HG03280 (cell line): ENCODE data around the gene SIL1.
"Not testable (repeated sequence)": the region's sequence is repeated elsewhere in the genome, so short reads cannot be mapped to it uniquely, and the experiment has no call there.

Source experiments
- ATAC-seq: cut with Tn5 transposase; IDR thresholded peaks from one replicate; pipeline ENCODE4 v1.9.1; 2021; ENCODE audit warnings: mild to moderate bottlenecking, moderate library complexity; ENCODE audit not compliant: unreplicated experiment

Gene SIL1

GRCh38 chr5:138929571-138929955, 268.6 kb downstream of the SIL1 start:
- no peak for ATAC-seq

GRCh38 chr5:138927979-138928378, 270.2 kb downstream of the SIL1 start:
- no peak for ATAC-seq

- ATAC-seq, result no peak
These were observed 270.6 kb downstream of the SIL1 start for GRCh38 chr5:138927544-138927943.

GRCh38 chr5:138926688-138927448, 271.3 kb downstream of the SIL1 start:
- ATAC-seq, result no peak

- no peak for ATAC-seq
These were observed 271.9 kb downstream of the SIL1 start for GRCh38 chr5:138926257-138926656.

- ATAC-seq, result no peak
These were observed 273.0 kb downstream of the SIL1 start for GRCh38 chr5:138925090-138925635.

- no peak for ATAC-seq
These were observed 275.7 kb downstream of the SIL1 start for GRCh38 chr5:138922494-138922893.

GRCh38 chr5:138921362-138921761, 276.8 kb downstream of the SIL1 start:
- ATAC-seq, result not testable (repeated sequence)

GRCh38 chr5:138920181-138920580, 278.0 kb downstream of the SIL1 start:
- ATAC-seq, result no peak

- ATAC-seq, result no peak
These were observed 279.5 kb downstream of the SIL1 start for GRCh38 chr5:138918686-138919085.

- no peak for ATAC-seq
These were observed 283.8 kb downstream of the SIL1 start for GRCh38 chr5:138914338-138914737.

- no peak for ATAC-seq
These were observed 284.4 kb downstream of the SIL1 start for GRCh38 chr5:138913773-138914172.

- ATAC-seq, result no peak
These were observed 286.1 kb downstream of the SIL1 start for GRCh38 chr5:138912093-138912492.

- ATAC-seq, result no peak
These were observed 286.7 kb downstream of the SIL1 start for GRCh38 chr5:138911441-138911840.

GRCh38 chr5:138910546-138911185, 287.5 kb downstream of the SIL1 start:
- ATAC-seq, result no peak

- ATAC-seq, result no peak
These were observed 288.4 kb downstream of the SIL1 start for GRCh38 chr5:138909734-138910133.

- ATAC-seq, result no peak
These were observed 292.6 kb downstream of the SIL1 start for GRCh38 chr5:138905541-138905940.

GRCh38 chr5:138903130-138903775, 294.9 kb downstream of the SIL1 start:
- ATAC-seq, result no peak

- ATAC-seq, result no peak
These were observed 296.5 kb downstream of the SIL1 start for GRCh38 chr5:138901716-138902115.

- no peak for ATAC-seq
These were observed 297.7 kb downstream of the SIL1 start for GRCh38 chr5:138900281-138900965.

GRCh38 chr5:138898742-138899141, 299.4 kb downstream of the SIL1 start:
- ATAC-seq, result no peak
